SK-N-SH (cell line): Measurements from ENCODE around the gene HTR2B. TPM values are rescaled to one million over a fixed set of nuclear protein-coding genes. Genes with fewer than 3 reads are reported as not detected.

Experiments
- CTCF ChIA-PET: fragments of 300-600, 350-600 bp; formaldehyde crosslinking; extraction: SDS; loops from one replicate; lab custom pipeline; 2021; lab: Yijun Ruan, JAX
- POLR2A ChIA-PET: fragments of 350-600 bp; sonication (Branson Sonifier 250); formaldehyde crosslinking; extraction: SDS; loops from one replicate; lab custom pipeline; 2020; ENCODE audit warnings: antibody characterized with exemption, inconsistent platforms; lab: Yijun Ruan, JAX
- DNase-seq: peaks from one replicate; pipeline ENCODE4 v3.0.0; 2012
- H2AFZ ChIP-seq: fragments of 200-600 bp; sonication (generic); 2 replicates; pipeline ENCODE4 v1.8.1; 2016; ENCODE audit warnings: antibody characterized with exemption, mild to moderate bottlenecking, low read depth
- H3F3A ChIP-seq: fragments of 200-600 bp; sonication (generic); replicated peaks from 2 replicates; pipeline ENCODE3; 2016; ENCODE audit warnings: antibody characterized with exemption, mild to moderate bottlenecking; ENCODE audit not compliant: insufficient read depth
- H3K27ac ChIP-seq, 2 experiments: fragments of 200-500 bp in 1 of 2; fragments of 200-600 bp in 1 of 2; sonication (Bioruptor generic) in 1 of 2; sonication (generic), shearing (Covaris generic) in 1 of 2; 2 replicates each; pipeline versions ENCODE4 v1.5.1 to v1.6.1; 2014 to 2016; ENCODE audit warnings: low read depth in 2 of 2, inconsistent platforms in 1 of 2, low read length in 1 of 2, mild to moderate bottlenecking in 1 of 2, mixed read lengths in 1 of 2
- H3K27me3 ChIP-seq: fragments of 200-600 bp; sonication (generic), shearing (Covaris generic); 2 replicates; pipeline ENCODE4 v1.6.1; 2016; ENCODE audit warnings: mixed run types; ENCODE audit not compliant: insufficient read depth
- H3K36me3 ChIP-seq, 2 experiments: fragments of 200-500 bp in 1 of 2; fragments of 200-600 bp in 1 of 2; sonication (Bioruptor generic) in 1 of 2; sonication (generic) in 1 of 2; replicated peaks in 1 of 2; 2 replicates each; pipeline versions ENCODE3 to v1.5.1; 2014 to 2016; ENCODE audit warnings: low read length in 1 of 2, mild to moderate bottlenecking in 1 of 2; ENCODE audit not compliant: insufficient read depth in 2 of 2, control insufficient read depth in 1 of 2
- H3K4me1 ChIP-seq, 2 experiments: fragments of 200-500 bp in 1 of 2; fragments of 200-600 bp in 1 of 2; sonication (Bioruptor generic) in 1 of 2; sonication (generic), shearing (Covaris generic) in 1 of 2; 2 replicates each; pipeline versions ENCODE4 v1.5.1 to v1.6.1; 2014 to 2016; ENCODE audit warnings: low read depth in 1 of 2, low read length in 1 of 2, mixed run types in 1 of 2; ENCODE audit not compliant: insufficient read depth in 2 of 2, control insufficient read depth in 1 of 2
- H3K4me2 ChIP-seq: fragments of 200-600 bp; sonication (generic), shearing (Covaris generic); 2 replicates; pipeline ENCODE4 v1.6.1; 2017; ENCODE audit warnings: mixed run types
- H3K4me3 ChIP-seq, 2 experiments: fragments of 200-500 bp in 1 of 2; fragments of 200-600 bp in 1 of 2; sonication (Bioruptor generic) in 1 of 2; sonication (generic), shearing (Covaris generic) in 1 of 2; 2 replicates each; pipeline versions ENCODE4 v1.5.1 to v1.8.1; 2014 to 2016; ENCODE audit warnings: low read depth in 2 of 2, inconsistent platforms in 1 of 2, low read length in 1 of 2, mild to moderate bottlenecking in 1 of 2, mixed read lengths in 1 of 2, moderate library complexity in 1 of 2
- H3K79me2 ChIP-seq: fragments of 200-600 bp; sonication (generic); 2 replicates; pipeline ENCODE4 v1.8.1; 2017; ENCODE audit warnings: mild to moderate bottlenecking; ENCODE audit not compliant: insufficient read depth
- H3K9ac ChIP-seq: fragments of 200-600 bp; sonication (generic); 2 replicates; pipeline ENCODE4 v1.6.1; 2017; ENCODE audit warnings: mixed run types
- H3K9me2 ChIP-seq: fragments of 200-600 bp; sonication (generic); 2 replicates; pipeline ENCODE4 v1.6.1; 2017; ENCODE audit warnings: mixed run types
- H3K9me3 ChIP-seq: fragments of 200-600 bp; sonication (generic); 2 replicates; pipeline ENCODE4 v1.6.1; 2017; ENCODE audit warnings: mixed run types, mild to moderate bottlenecking, moderate library complexity
- H4K20me1 ChIP-seq: fragments of 200-600 bp; sonication (generic); 2 replicates; pipeline ENCODE4 v1.6.1; 2017; ENCODE audit warnings: mild to moderate bottlenecking, mixed run types; ENCODE audit not compliant: insufficient read depth
- CHD2 ChIP-seq: fragments of 150-350 bp; IDR thresholded peaks from 2 replicates; pipeline ENCODE4 v1.6.1; 2018; ENCODE audit warnings: low read length; ENCODE audit not compliant: partially characterized antibody
- EZH2phosphoT487 ChIP-seq: fragments of 200-600 bp; sonication (generic); IDR thresholded peaks from 2 replicates; pipeline ENCODE4 v1.6.1; 2017; ENCODE audit warnings: low read depth, mixed run types, mild to moderate bottlenecking, antibody characterized with exemption, moderate library complexity, borderline replicate concordance
- FOSL2 ChIP-seq: IDR thresholded peaks from 2 replicates; pipeline ENCODE4 v1.4.0; 2012; ENCODE audit warnings: low read depth, mild to moderate bottlenecking, moderate library complexity, borderline replicate concordance
- FOXJ3 ChIP-seq: sonication (generic); formaldehyde crosslinking; IDR thresholded peaks from 2 replicates; pipeline ENCODE4 v1.5.1; 2020; ENCODE audit warnings: mild to moderate bottlenecking, missing genetic modification reagents
- FOXM1 ChIP-seq: IDR thresholded peaks from 2 replicates; pipeline ENCODE4 v1.4.0; 2012; ENCODE audit warnings: low read depth, mild to moderate bottlenecking
- GATA2 ChIP-seq: sonication (generic); formaldehyde crosslinking; IDR thresholded peaks from 2 replicates; pipeline ENCODE4 v1.5.0; 2020; ENCODE audit warnings: mild to moderate bottlenecking, missing genetic modification reagents
- JUND ChIP-seq: IDR thresholded peaks from 2 replicates; pipeline ENCODE4 v1.4.0; 2012
- MEF2A ChIP-seq: IDR thresholded peaks from 2 replicates; pipeline ENCODE4 v1.4.0; 2012; ENCODE audit warnings: low read depth, borderline replicate concordance
- MXI1 ChIP-seq: IDR thresholded peaks from 2 replicates; pipeline ENCODE4 v1.6.1; 2012; ENCODE audit warnings: mild to moderate bottlenecking, low read depth, low read length, improper control_type of control experiment
- NFIC ChIP-seq: IDR thresholded peaks from 2 replicates; pipeline ENCODE4 v1.4.0; 2012; ENCODE audit warnings: borderline replicate concordance
- RCOR1 ChIP-seq: fragments of 150-350 bp; IDR thresholded peaks from 2 replicates; pipeline ENCODE4 v1.6.1; 2017; ENCODE audit warnings: antibody characterized with exemption, low read length
- RFX5 ChIP-seq: IDR thresholded peaks from 2 replicates; pipeline ENCODE4 v1.6.1; 2012; ENCODE audit warnings: mild to moderate bottlenecking, improper control_type of control experiment, low read length
- SIN3A ChIP-seq: IDR thresholded peaks from 2 replicates; pipeline ENCODE4 v1.6.1; 2012; ENCODE audit warnings: low read depth, mild to moderate bottlenecking, low read length, moderate library complexity, borderline replicate concordance
- YY1 ChIP-seq: IDR thresholded peaks from 2 replicates; pipeline ENCODE4 v1.4.0; 2012; ENCODE audit warnings: low read depth, mild to moderate bottlenecking
- WGBS: methylation state at CpG from one replicate; pipeline ENCODE4 v1.1.6; 2017; ENCODE audit warnings: low lambda C conversion rate; 5-methylcytosine and 5-hydroxymethylcytosine counted together
- polyA plus RNA-seq, 3 experiments: library from polyadenylated mRNA; depleted of rRNA; stranded (reverse); fragments of >200 nt; gene quantifications; 2 replicates each; pipeline ENCODE4 v1.2.3, GENCODE V29; 2012

The HTR2B gene
- polyA plus RNA-seq, 1 of the 3 experiments (the other 2 are of a cell fraction) = 0.25 TPM

GRCh38 chr2:231130336-231131056 lies 5.7 kb upstream of the HTR2B start:
- ChIA-PET POLR2A (no interaction called here), CTCF (interaction anchor here (1.5 kb wide), 1 partner anchor 62 kb away, joined by 3 read pairs; no protein-coding TSS in a partner anchor)
- Histone ChIP-seq H3K9me3 (no peaks in the 10 kb centered on the region), H3K4me3 (no peak overlapping the region), H3F3A (peaks cover 23% of the 10 kb centered on the region), H2AFZ (no peak overlapping the region), H4K20me1 (peaks cover 6% of the 10 kb centered on the region; the same call in 1 of the 2 replicates), H3K4me1 (peaks cover 7 to 50% of the 10 kb centered on the region in 2 experiments), H3K27ac (peak overlapping the region in 1 of 2 experiments; percentile 57; a peak in 2 of 4 replicates), H3K27me3 (no peaks in the 10 kb centered on the region), H3K79me2 (peaks cover 62% of the 10 kb centered on the region), H3K36me3 (no peaks in the 10 kb centered on the region), H3K4me2 (peak overlapping the region; percentile 27; the same call in 1 of the 2 replicates), H3K9me2 (no peaks in the 10 kb centered on the region), H3K9ac (no peak overlapping the region)
- TF ChIP-seq FOXM1 (no peak), JUND (peak; percentile 14; the same call in 1 of the 2 replicates), FOSL2 (0 out of 2 replicates have a peak, but pooled peaks have one; percentile 32)
- WGBS = 71% methylated on average over 6 of the region's 6 CpGs
- no peak for DNase-seq

- Histone ChIP-seq H3K79me2 (peaks cover 58% of the 10 kb centered on the region), H3K27ac (peak overlapping the region in 1 of 2 experiments; percentile 57; a peak in 1 of 4 replicates), H3F3A (peaks cover 30% of the 10 kb centered on the region), H3K9me3 (no peaks in the 10 kb centered on the region), H3K27me3 (no peaks in the 10 kb centered on the region), H3K4me2 (no peak overlapping the region), H2AFZ (no peak overlapping the region), H3K4me1 (peaks cover 15 to 51% of the 10 kb centered on the region in 2 experiments), H3K9ac (no peak overlapping the region), H3K9me2 (no peaks in the 10 kb centered on the region), H3K36me3 (no peaks in the 10 kb centered on the region), H3K4me3 (no peak overlapping the region), H4K20me1 (peaks cover 6% of the 10 kb centered on the region; the same call in 1 of the 2 replicates)
- TF ChIP-seq RFX5 (no peak), MEF2A (no peak), RCOR1 (no peak), GATA2 (CRISPR knock-in tag) (no peak), EZH2phosphoT487 (no peak), YY1 (no peak), FOSL2 (no peak), NFIC (no peak), FOXM1 (no peak)
- ChIA-PET CTCF (interaction anchor here (0.9 to 1.2 kb wide), 4 partner anchors 25 to 283 kb away, joined by 3 to 6 read pairs (median 3); no protein-coding TSS in a partner anchor), POLR2A (no interaction called here)
- 65% methylated on average over 1 of the region's 1 CpG for WGBS
- DNase-seq = no peak
These were observed 4.4 kb upstream of the HTR2B start for GRCh38 chr2:231129216-231129615.

GRCh38 chr2:231128541-231128940 lies 3.7 kb upstream of the HTR2B start:
- Histone ChIP-seq H3K9ac (no peak overlapping the region), H3F3A (peaks cover 30% of the 10 kb centered on the region), H3K4me3 (no peak overlapping the region), H3K27me3 (no peaks in the 10 kb centered on the region), H4K20me1 (peaks cover 6% of the 10 kb centered on the region; the same call in 1 of the 2 replicates), H2AFZ (no peak overlapping the region), H3K79me2 (peaks cover 51% of the 10 kb centered on the region), H3K4me1 (peaks cover 22 to 52% of the 10 kb centered on the region in 2 experiments), H3K36me3 (no peaks in the 10 kb centered on the region), H3K9me3 (no peaks in the 10 kb centered on the region), H3K4me2 (no peak overlapping the region), H3K27ac (peak overlapping the region in 1 of 2 experiments; percentile 57; a peak in 1 of 4 replicates), H3K9me2 (no peaks in the 10 kb centered on the region)
- TF ChIP-seq SIN3A (no peak), MXI1 (no peak), FOXJ3 (CRISPR knock-in tag) (no peak), YY1 (no peak), MEF2A (no peak), CHD2 (no peak)
- no peak for DNase-seq
- ChIA-PET CTCF (interaction anchor here (1.1 to 1.2 kb wide), 2 partner anchors 22 to 75 kb away, joined by 3 to 4 read pairs; no protein-coding TSS in a partner anchor), POLR2A (no interaction called here)
